Right cardiac atrium (tissue), 5 donors: ENCODE data around the gene SH3BGRL3. TPM values are rescaled to one million over a fixed set of nuclear protein-coding genes. Genes with fewer than 3 reads are reported as not detected.
A peak's percentile ranks its signal among the peaks of the same experiment; 100 is the strongest.
"Not testable (repeated sequence)": the region's sequence is repeated elsewhere in the genome, so short reads cannot be mapped to it uniquely, and the experiment has no call there.

Source experiments
- ATAC-seq, 2 donors: fragments of 200-7000 bp; cut with Tn5 transposase; one replicate each; pipeline versions ENCODE4 v1.8.0 to v1.9.1; 2020; ENCODE audit warnings: moderate library complexity in 2 of 2, mild to moderate bottlenecking in 1 of 2
- DNase-seq, 3 donors: peaks; one replicate each; pipeline ENCODE4 v3.0.0-alpha.2; 2020
- H3K27ac ChIP-seq: one replicate; pipeline ENCODE4 v1.5.1; 2013; ENCODE audit warnings: mild to moderate bottlenecking, low read length, control low read depth, moderate library complexity
- H3K27me3 ChIP-seq: one replicate; pipeline ENCODE4 v1.6.1; 2013; ENCODE audit not compliant: control insufficient read depth, insufficient read depth
- H3K4me1 ChIP-seq: one replicate; pipeline ENCODE4 v1.6.1; 2013; ENCODE audit warnings: low read length; ENCODE audit not compliant: control insufficient read depth, insufficient read depth
- H3K4me3 ChIP-seq: one replicate; pipeline ENCODE4 v1.5.1; 2013; ENCODE audit warnings: low read length, control low read depth
- H3K9me3 ChIP-seq: one replicate; pipeline ENCODE4 v1.6.1; 2013; ENCODE audit warnings: low read length; ENCODE audit not compliant: control insufficient read depth
- WGBS: extraction: QIAGEN DNeasy Blood & Tissue Kit; methylation state at CpG from one replicate; pipeline ENCODE4 v1.1.7; 2013; 5-methylcytosine and 5-hydroxymethylcytosine counted together
- intact Hi-C, 4 donors: fragments of 100-400 bp; cut with DNase I; formaldehyde crosslinking; loops; one replicate each; pipeline versions ENCODE4 v1.11.0 to v1.14.0; 2022 to 2023
- long read RNA-seq, 4 donors: library from polyadenylated mRNA; unstranded; transcript quantifications; one replicate each; pipeline ENCODE4 v2.0.0, GENCODE V29; 2020 to 2021
- polyA plus RNA-seq: library from polyadenylated mRNA; stranded (reverse); fragments of 200-250 nt; gene quantifications from one replicate; pipeline ENCODE4 v1.2.3, GENCODE V29; 2013
- total RNA-seq, 4 donors: library from RNA; stranded (reverse); fragmentation: NEBNext Ultra II Directional; extraction: Animal tissue kit (Norgen Biotek cat#: 25700); gene quantifications; one replicate each; pipeline ENCODE4 v1.2.1, GENCODE V29; 2021
- donor health status: healthy with polysubstance abuse.
- donor health status: DM: no; HTN: yes; CAD: no.
- donor health status: DM: no; HTN: no; CAD: no.
- donor health status: DM: no; HTN: yes; CAD: no; lungs with severe emphysema.
- donor health status: DM: yes; HTN: yes; CAD: no.

SH3BGRL3 gene
- total RNA-seq (10 to 100 TPM; 28.9 to 71.3 (median 51.1) TPM), polyA plus RNA-seq (41.9 TPM)
- long read RNA-seq, donor 1, transcript SH3BGRL3-201 (3 exons, 1,661 nt), result major isoform, 36 of 40 reads
- long read RNA-seq, donor 1, partial matches to known transcripts, result 0 of 40 reads
- long read RNA-seq, donor 1, other reads (novel, unspliced or antisense), result 2 of 40 reads
- long read RNA-seq, donor 2, transcript SH3BGRL3-201 (3 exons, 1,661 nt), result major isoform, 40 of 48 reads
- long read RNA-seq, donor 2, partial matches to known transcripts, result 6 of 48 reads
- long read RNA-seq, donor 2, other reads (novel, unspliced or antisense), result 1 of 48 reads
- long read RNA-seq, donor 3, transcript SH3BGRL3-201 (3 exons, 1,661 nt), result major isoform, 14 of 19 reads
- long read RNA-seq, donor 3, partial matches to known transcripts, result 4 of 19 reads
- long read RNA-seq, donor 3, other reads (novel, unspliced or antisense), result 1 of 19 reads
- long read RNA-seq, donor 4, transcript SH3BGRL3-201 (3 exons, 1,661 nt), result major isoform, 21 of 25 reads
- long read RNA-seq, donor 4, partial matches to known transcripts, result 0 of 25 reads
- long read RNA-seq, donor 4, other reads (novel, unspliced or antisense), result 1 of 25 reads

GRCh38 chr1:26279456-26280332 lies at the start of gene SH3BGRL3:
TSS of gene SH3BGRL3 (plus strand) at chr1:26280086. CDS start at chr1:26280156, 70 bp downstream.
- no peaks in the 10 kb centered on the region for H3K27me3 ChIP-seq
- WGBS, result 1% methylated on average over 66 of the region's 66 CpGs
- DNase-seq (peak; percentile 92 to 97 (median 96)), ATAC-seq (peak; percentile 83 to 86)
- H3K9me3 ChIP-seq, result no peaks in the 10 kb centered on the region
- H3K4me3 ChIP-seq, result peak within 1 kb of the TSS; percentile 57
- H3K27ac ChIP-seq, result peak within 1 kb of the TSS; percentile 88
- intact Hi-C loops, result loop anchor here in 3 of 4 donors (5.0 kb wide), 2 partner anchors 38 to 43 kb away; partner anchors contain the start of gene CD52 (in 1 of the 3)
- H3K4me1 ChIP-seq, result peaks cover 14% of the 10 kb centered on the region

- not testable (repeated sequence) for H3K27ac ChIP-seq, H3K9me3 ChIP-seq, H3K4me1 ChIP-seq, H3K4me3 ChIP-seq, H3K27me3 ChIP-seq, DNase-seq, ATAC-seq
- 82% methylated on average over 2 of the region's 2 CpGs for WGBS
- intact Hi-C loops, result loop anchor here in 1 of 4 donors (10.0 kb wide), 1 partner anchor 66 kb away; the partner anchor contains the start of genes C1orf232 and ZNF593
Measured at GRCh38 chr1:26230682-26231081, 49.2 kb upstream of the SH3BGRL3 start.

- Histone ChIP-seq H3K4me1 (no peaks in the 10 kb centered on the region), H3K9me3 (no peaks in the 10 kb centered on the region), H3K27ac (peak within 1 kb of the TSS; percentile 62), H3K27me3 (no peaks in the 10 kb centered on the region), H3K4me3 (peak within 1 kb of the TSS; percentile 54)
- intact Hi-C loops, result loop anchor here in 1 of 4 donors (10.0 kb wide), 1 partner anchor 69 kb away; the partner anchor contains the start of genes C1orf232 and ZNF593
- under 1% methylated on average over 73 of the region's 73 CpGs for WGBS
- ATAC-seq, result peak; percentile 100
- DNase-seq, result peak; percentile 98 to 99 (median 99)
Measured at GRCh38 chr1:26233903-26234643, 45.8 kb upstream of the SH3BGRL3 start, which contains the start of gene CEP85. TSS of gene CEP85 (plus strand) at chr1:26234200. CDS start at chr1:26239784, 5,584 bp downstream.

GRCh38 chr1:26234644-26235370 lies 45.1 kb upstream of the SH3BGRL3 start:
- peak in 1 of 3 donors; percentile 50 for DNase-seq
- 4% methylated on average over 30 of the region's 30 CpGs for WGBS
- no peak for ATAC-seq
- Histone ChIP-seq H3K4me3 (peak overlapping the region; percentile 54), H3K27ac (peak overlapping the region; percentile 62), H3K27me3 (no peaks in the 10 kb centered on the region), H3K4me1 (no peaks in the 10 kb centered on the region), H3K9me3 (no peaks in the 10 kb centered on the region)
- intact Hi-C loops, result loop anchor here in 1 of 4 donors (10.0 kb wide), 1 partner anchor 70 kb away; the partner anchor contains the start of genes C1orf232 and ZNF593

- WGBS, result 66% methylated on average over 6 of the region's 6 CpGs
- intact Hi-C loops, result loop anchor here in 1 of 4 donors (10.0 kb wide), 1 partner anchor 73 kb away; the partner anchor contains the start of genes C1orf232 and ZNF593
- H3K27me3 ChIP-seq, result no peaks in the 10 kb centered on the region
- H3K9me3 ChIP-seq, result no peaks in the 10 kb centered on the region
- H3K4me3 ChIP-seq, result no peak overlapping the region
- no peak overlapping the region for H3K27ac ChIP-seq
- no peaks in the 10 kb centered on the region for H3K4me1 ChIP-seq
- no peak for ATAC-seq
- no peak for DNase-seq
Measured at GRCh38 chr1:26237230-26237966, 42.5 kb upstream of the SH3BGRL3 start.

- no peaks in the 10 kb centered on the region for H3K9me3 ChIP-seq
- 66% methylated on average over 4 of the region's 4 CpGs for WGBS
- H3K27me3 ChIP-seq, result no peaks in the 10 kb centered on the region
- H3K27ac ChIP-seq, result no peak overlapping the region
- intact Hi-C loops, result loop anchor here in 1 of 4 donors (10.0 kb wide), 1 partner anchor 75 kb away; the partner anchor contains the start of genes C1orf232 and ZNF593
- ATAC-seq, result no peak
- no peak overlapping the region for H3K4me3 ChIP-seq
- no peak for DNase-seq
- no peaks in the 10 kb centered on the region for H3K4me1 ChIP-seq
Measured at GRCh38 chr1:26239936-26240335, 40.0 kb upstream of the SH3BGRL3 start.

- intact Hi-C loops, result no loop called here
- H3K4me3 ChIP-seq, result no peak overlapping the region
- DNase-seq (no peak), ATAC-seq (no peak)
- WGBS, result 79% methylated on average over 7 of the region's 7 CpGs
- no peaks in the 10 kb centered on the region for H3K4me1 ChIP-seq
- no peaks in the 10 kb centered on the region for H3K9me3 ChIP-seq
- H3K27me3 ChIP-seq, result no peaks in the 10 kb centered on the region
- no peak overlapping the region for H3K27ac ChIP-seq
Measured at GRCh38 chr1:26252718-26253117, 27.2 kb upstream of the SH3BGRL3 start.

- DNase-seq, result no peak
- no peaks in the 10 kb centered on the region for H3K27me3 ChIP-seq
- ATAC-seq, result peak in 1 of 2 donors; percentile 78
- whole genome bisulfite sequencing, result 68% methylated on average over 3 of the region's 3 CpGs
- intact Hi-C loops, result no loop called here
- peak overlapping the region; percentile 67 for H3K27ac ChIP-seq
- H3K4me3 ChIP-seq, result peak overlapping the region; percentile 30
- peaks cover 3% of the 10 kb centered on the region for H3K4me1 ChIP-seq
- no peaks in the 10 kb centered on the region for H3K9me3 ChIP-seq
Measured at GRCh38 chr1:26254404-26254803, 25.5 kb upstream of the SH3BGRL3 start.

- no peak for DNase-seq
- H3K4me3 ChIP-seq, result no peak overlapping the region
- 79% methylated on average over 2 of the region's 2 CpGs for WGBS
Measured at GRCh38 chr1:26257222-26257621, 22.7 kb upstream of the SH3BGRL3 start.

More at GRCh38 chr1:26257222-26257621, 22.7 kb upstream of the SH3BGRL3 start:
- Histone ChIP-seq H3K27ac (peak overlapping the region; percentile 83), H3K4me1 (peaks cover 3% of the 10 kb centered on the region), H3K27me3 (no peaks in the 10 kb centered on the region), H3K9me3 (no peaks in the 10 kb centered on the region)
- ATAC-seq, result peak; percentile 57 to 66
- intact Hi-C loops, result no loop called here
